Tibial nerve (tissue), 4 donors: Measurements from ENCODE around the gene TMPRSS15. TPM values are rescaled to one million over a fixed set of nuclear protein-coding genes. Genes with fewer than 3 reads are reported as not detected.
"Not testable (repeated sequence)": the region's sequence is repeated elsewhere in the genome, so short reads cannot be mapped to it uniquely, and the experiment has no call there.

ENCODE experiments used
- DNase-seq, 2 donors: peaks; one replicate each; pipeline ENCODE4 v3.0.0-alpha.2; 2019; ENCODE audit warnings: low spot score in 2 of 2
- H3K27ac ChIP-seq, 4 donors: fragments of 200-600 bp; sonication (generic) in 3 of 4; one replicate each; pipeline ENCODE4 v1.5.1; 2017 to 2019; ENCODE audit warnings: mild to moderate bottlenecking in 1 of 4
- H3K27me3 ChIP-seq, 2 donors: fragments of 200-600 bp; sonication (generic) in 1 of 2; one replicate each; pipeline versions ENCODE4 v1.5.1 to v1.6.0; 2017 to 2019
- H3K36me3 ChIP-seq, 3 donors: fragments of 200-600 bp; sonication (generic); one replicate each; pipeline ENCODE4 v1.5.1; 2018 to 2019
- H3K4me1 ChIP-seq, 4 donors: fragments of 200-600 bp; sonication (generic) in 3 of 4; one replicate each; pipeline ENCODE4 v1.5.1; 2017 to 2019
- H3K4me3 ChIP-seq, 4 donors: fragments of 200-600 bp; sonication (generic) in 3 of 4; one replicate each; pipeline ENCODE4 v1.5.1; 2017 to 2019; ENCODE audit warnings: mild to moderate bottlenecking in 1 of 4, moderate library complexity in 1 of 4
- H3K9me3 ChIP-seq, 4 donors: fragments of 200-600 bp; sonication (generic) in 3 of 4; one replicate each; pipeline ENCODE4 v1.5.1; 2017 to 2019
- EP300 ChIP-seq, 2 donors: sonication (generic); formaldehyde crosslinking; IDR thresholded peaks; one replicate each; pipeline ENCODE4 v1.6.1; 2017; ENCODE audit warnings: antibody characterized with exemption in 2 of 2, mild to moderate bottlenecking in 1 of 2
- POLR2A ChIP-seq, 2 donors: fragments of 450-650 bp; IDR thresholded peaks; one replicate each; pipeline ENCODE4 v1.6.1; 2017; ENCODE audit warnings: antibody characterized with exemption in 2 of 2, mild to moderate bottlenecking in 2 of 2, moderate library complexity in 2 of 2
- WGBS, 2 donors: methylation state at CpG; one replicate each; pipeline ENCODE4 v1.1.5; 2018; 5-methylcytosine and 5-hydroxymethylcytosine counted together
- total RNA-seq, 4 donors: library from RNA; depleted of rRNA; stranded (reverse); fragments of >200 nt; gene quantifications; one replicate each; pipeline ENCODE4 v1.1.0, GENCODE V29; 2016
- TF ChIP-seq, protein P1 (sequence below), 5 experiments: fragments of 200-600 bp in 3 of 5; fragments of 450-650 bp in 2 of 5; sonication (generic) in 3 of 5; IDR thresholded peaks; one replicate each; pipeline ENCODE4 v1.5.1; 2016 to 2019; ENCODE audit warnings: antibody characterized with exemption in 5 of 5, mild to moderate bottlenecking in 3 of 5, moderate library complexity in 2 of 5

TMPRSS15 gene
- total RNA-seq, 4 donors from 2014 or later, result not detected

DNA sequence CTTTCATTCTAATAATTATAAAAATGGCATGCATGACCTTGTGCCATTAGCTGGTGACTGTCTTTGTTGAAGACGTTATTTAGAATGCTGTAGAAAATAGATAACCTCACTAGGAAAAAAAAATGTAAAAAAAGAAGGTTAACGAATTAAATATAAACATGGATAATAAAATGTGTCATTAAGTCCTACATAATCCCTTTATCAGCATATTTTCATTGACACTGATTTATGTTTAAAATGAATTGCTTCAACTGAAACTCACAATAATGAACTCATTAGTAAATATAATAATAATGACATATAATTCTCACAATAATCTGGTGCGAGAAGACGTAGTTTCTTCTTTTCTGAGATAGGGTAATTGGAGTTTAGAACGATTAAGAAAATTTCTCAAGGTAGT, 4.7 kb downstream of the TMPRSS15 start:
- H3K9me3 ChIP-seq, result no peaks in the 10 kb centered on the region
- no peaks in the 10 kb centered on the region for H3K4me1 ChIP-seq
- 84 to 87% methylated on average over 5 of the region's 5 CpGs for WGBS, 2 donors
- TF ChIP-seq POLR2A (IDR thresholded peaks at IDR 0.05) (no peak), EP300 (IDR thresholded peaks at IDR 0.05) (no peak)
- TF ChIP-seq, protein P1, sequence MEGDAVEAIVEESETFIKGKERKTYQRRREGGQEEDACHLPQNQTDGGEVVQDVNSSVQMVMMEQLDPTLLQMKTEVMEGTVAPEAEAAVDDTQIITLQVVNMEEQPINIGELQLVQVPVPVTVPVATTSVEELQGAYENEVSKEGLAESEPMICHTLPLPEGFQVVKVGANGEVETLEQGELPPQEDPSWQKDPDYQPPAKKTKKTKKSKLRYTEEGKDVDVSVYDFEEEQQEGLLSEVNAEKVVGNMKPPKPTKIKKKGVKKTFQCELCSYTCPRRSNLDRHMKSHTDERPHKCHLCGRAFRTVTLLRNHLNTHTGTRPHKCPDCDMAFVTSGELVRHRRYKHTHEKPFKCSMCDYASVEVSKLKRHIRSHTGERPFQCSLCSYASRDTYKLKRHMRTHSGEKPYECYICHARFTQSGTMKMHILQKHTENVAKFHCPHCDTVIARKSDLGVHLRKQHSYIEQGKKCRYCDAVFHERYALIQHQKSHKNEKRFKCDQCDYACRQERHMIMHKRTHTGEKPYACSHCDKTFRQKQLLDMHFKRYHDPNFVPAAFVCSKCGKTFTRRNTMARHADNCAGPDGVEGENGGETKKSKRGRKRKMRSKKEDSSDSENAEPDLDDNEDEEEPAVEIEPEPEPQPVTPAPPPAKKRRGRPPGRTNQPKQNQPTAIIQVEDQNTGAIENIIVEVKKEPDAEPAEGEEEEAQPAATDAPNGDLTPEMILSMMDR (IDR thresholded peaks at IDR 0.05), result no peak
- H3K27me3 ChIP-seq, result no peaks in the 10 kb centered on the region
- no peaks in the 10 kb centered on the region for H3K36me3 ChIP-seq
- no peak for DNase-seq
- H3K27ac ChIP-seq, result no peak overlapping the region
- H3K4me3 ChIP-seq, result no peak overlapping the region

DNA sequence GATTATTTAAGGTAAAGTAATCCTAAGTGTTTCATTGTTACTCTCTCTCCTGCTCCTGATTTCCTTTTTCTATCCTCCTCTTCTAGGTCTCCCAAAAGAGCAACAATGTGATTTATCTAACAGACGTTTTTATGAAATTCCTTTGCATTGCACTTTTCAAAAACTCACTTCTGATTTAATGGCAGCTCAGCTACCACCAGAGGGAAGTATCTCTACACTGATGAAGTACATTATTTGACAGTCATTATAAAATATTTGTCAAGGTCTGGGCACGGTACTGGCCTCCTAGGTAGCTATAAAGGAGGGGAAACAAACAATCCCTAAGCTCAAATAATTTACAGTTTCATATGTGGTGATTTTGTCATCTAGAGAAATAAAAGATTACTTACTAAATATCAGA, 15.6 kb downstream of the TMPRSS15 start:
- H3K4me3 ChIP-seq, result no peak overlapping the region
- TF ChIP-seq, protein P1 (IDR thresholded peaks at IDR 0.05), result no peak
- TF ChIP-seq EP300 (IDR thresholded peaks at IDR 0.05) (no peak), POLR2A (IDR thresholded peaks at IDR 0.05) (no peak)
- no peak overlapping the region for H3K27ac ChIP-seq
- 24% methylated on average over 2 of the region's 2 CpGs for WGBS, 2 donors
- DNase-seq, result no peak
- peaks cover 0 to 8% (median 0%) of the 10 kb centered on the region in 4 donors for H3K9me3 ChIP-seq
- H3K27me3 ChIP-seq, result no peaks in the 10 kb centered on the region
- H3K4me1 ChIP-seq, result no peaks in the 10 kb centered on the region
- no peaks in the 10 kb centered on the region for H3K36me3 ChIP-seq

DNA sequence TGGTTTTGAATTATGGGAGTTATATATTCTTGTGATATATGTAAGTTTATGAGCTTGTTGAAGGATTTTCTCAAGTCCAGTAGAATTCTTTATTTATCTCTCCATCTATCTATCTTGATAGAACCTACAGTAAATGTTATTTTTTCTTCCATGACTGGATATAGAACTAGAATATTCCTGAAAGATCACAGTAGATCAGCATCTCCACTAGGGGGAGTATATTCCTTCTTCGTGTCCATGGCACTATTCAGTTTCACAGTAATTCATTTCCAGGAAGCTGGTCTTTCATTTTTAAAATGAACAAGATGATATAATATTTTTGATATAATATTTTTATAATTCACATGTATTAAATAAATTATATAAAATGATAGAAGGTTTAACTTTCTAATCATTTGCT, 18.8 kb downstream of the TMPRSS15 start:
- no peaks in the 10 kb centered on the region for H3K4me1 ChIP-seq
- DNase-seq, result no peak
- H3K27ac ChIP-seq, result no peak overlapping the region
- no peak for TF ChIP-seq POLR2A (IDR thresholded peaks at IDR 0.05)
- TF ChIP-seq, protein P1 (IDR thresholded peaks at IDR 0.05), result peak in 3 of 5 experiments; percentile 31 to 54 (median 45)
- no peak overlapping the region for H3K4me3 ChIP-seq
- H3K27me3 ChIP-seq, result no peaks in the 10 kb centered on the region
- no peaks in the 10 kb centered on the region for H3K9me3 ChIP-seq
- H3K36me3 ChIP-seq, result no peaks in the 10 kb centered on the region
- 14 to 25% methylated on average over 1 of the region's 1 CpG for WGBS, 2 donors

DNA sequence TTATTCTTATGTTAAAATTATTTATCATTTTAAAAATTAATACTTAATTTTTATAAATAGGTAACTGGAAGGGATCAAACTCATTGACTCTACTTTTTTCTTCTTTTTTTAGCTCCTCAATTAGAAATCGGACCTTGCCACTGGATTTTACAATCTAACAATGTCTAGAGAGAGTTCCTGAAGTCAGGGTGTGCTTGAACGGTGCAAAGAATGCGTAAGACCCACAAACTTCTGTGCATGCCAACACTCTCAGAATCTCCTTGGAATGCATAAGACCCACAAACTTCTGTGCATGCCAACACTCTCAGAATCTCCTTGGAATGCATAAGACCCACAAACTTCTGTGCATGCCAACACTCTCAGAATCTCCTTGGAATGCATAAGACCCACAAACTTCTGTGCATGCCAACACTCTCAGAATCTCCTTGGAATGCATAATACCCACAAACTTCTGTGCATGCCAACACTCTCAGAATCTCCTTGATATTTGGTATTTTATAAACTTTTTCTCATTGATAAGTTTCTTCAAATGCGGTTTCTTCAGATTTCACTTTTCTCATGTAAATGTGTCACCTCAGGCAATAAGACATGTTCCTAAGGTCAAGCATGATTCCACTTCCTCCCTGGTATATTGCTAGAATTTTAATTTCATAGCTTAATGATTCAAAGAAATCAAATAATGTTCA, 20.5 kb downstream of the TMPRSS15 start:
- 41 to 50% methylated on average over 4 of the region's 4 CpGs for WGBS, 2 donors

DNA sequence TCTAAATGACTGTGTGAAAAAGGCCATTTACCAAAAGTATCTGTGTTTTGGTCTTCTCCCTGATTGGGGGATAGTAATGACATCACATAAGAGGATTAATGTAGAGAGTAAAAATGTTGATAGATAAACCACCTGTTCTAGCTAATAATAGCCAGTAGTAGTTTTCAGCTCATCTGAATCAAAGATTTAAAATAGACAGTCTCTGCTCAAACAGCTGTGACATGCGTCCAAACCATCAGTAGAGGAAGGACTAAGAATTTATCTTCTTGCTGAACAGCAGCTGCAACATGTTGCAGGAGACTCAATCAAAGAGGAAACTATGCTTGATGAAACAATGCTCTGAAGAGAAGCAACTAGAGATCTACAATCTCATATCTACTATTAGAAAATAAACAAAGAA, 21.4 kb downstream of the TMPRSS15 start:
- no peak overlapping the region for H3K27ac ChIP-seq
- no peak for DNase-seq
- no peaks in the 10 kb centered on the region for H3K36me3 ChIP-seq
- H3K27me3 ChIP-seq, result no peaks in the 10 kb centered on the region
- TF ChIP-seq EP300 (IDR thresholded peaks at IDR 0.05) (no peak), POLR2A (IDR thresholded peaks at IDR 0.05) (no peak)
- TF ChIP-seq, protein P1 (IDR thresholded peaks at IDR 0.05), result no peak
- no peaks in the 10 kb centered on the region for H3K4me1 ChIP-seq
- no peak overlapping the region for H3K4me3 ChIP-seq
- H3K9me3 ChIP-seq, result no peaks in the 10 kb centered on the region
- 0% methylated on average over 1 of the region's 1 CpG for WGBS, 2 donors

More for the DNA sequence above, 20.5 kb downstream of the TMPRSS15 start:
- not testable (repeated sequence) for H3K4me1 ChIP-seq, H3K9me3 ChIP-seq, DNase-seq, H3K27me3 ChIP-seq, H3K27ac ChIP-seq, H3K36me3 ChIP-seq, H3K4me3 ChIP-seq

DNA sequence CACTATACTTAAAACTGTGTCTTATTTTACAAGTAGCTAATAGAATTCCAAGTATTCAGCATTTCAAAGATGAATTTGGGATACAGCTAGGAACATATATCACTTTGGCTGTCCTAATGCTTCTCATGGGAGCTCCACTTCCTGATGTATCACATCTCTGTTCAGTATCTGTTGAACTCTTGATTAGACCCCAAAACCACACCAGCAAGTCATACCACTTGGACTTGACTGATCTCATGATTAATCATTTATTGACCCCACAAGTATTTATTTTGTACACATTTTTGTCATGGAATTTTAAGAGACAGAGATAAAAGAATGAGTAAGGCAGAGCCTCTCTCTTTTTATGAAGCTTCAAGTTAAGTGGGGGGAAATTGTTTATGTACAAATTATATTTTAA, 30.0 kb downstream of the TMPRSS15 start:
- no peaks in the 10 kb centered on the region for H3K9me3 ChIP-seq
- DNase-seq, result no peak
- no peaks in the 10 kb centered on the region for H3K4me1 ChIP-seq
- H3K36me3 ChIP-seq, result no peaks in the 10 kb centered on the region
- no peak overlapping the region for H3K4me3 ChIP-seq
- H3K27ac ChIP-seq, result no peak overlapping the region
- H3K27me3 ChIP-seq, result no peaks in the 10 kb centered on the region
- TF ChIP-seq POLR2A (IDR thresholded peaks at IDR 0.05), result no peak
- TF ChIP-seq EP300 (IDR thresholded peaks at IDR 0.05), result no peak
